LHCN-M2 (cell line): ENCODE measurements around the gene SYNGR4. TPM values are rescaled to one million over a fixed set of nuclear protein-coding genes. Genes with fewer than 3 reads are reported as not detected.
A peak's percentile ranks its signal among the peaks of the same experiment; 100 is the strongest.
"Not testable (repeated sequence)": the region's sequence is repeated elsewhere in the genome, so short reads cannot be mapped to it uniquely, and the experiment has no call there.

ENCODE experiments used
- DNase-seq: peaks from one replicate; pipeline ENCODE4 v3.0.0-alpha.2; 2012; ENCODE audit warnings: low read depth
- total RNA-seq: library from RNA; depleted of rRNA; stranded (reverse); fragments of >200 nt; gene quantifications from 2 replicates; pipeline ENCODE4 v1.2.3, GENCODE V29; 2014

Gene SYNGR4
- total RNA-seq, 1 experiment from 2014 or later = not detected

- no peak for DNase-seq
Observed at GRCh38 chr19:48371367-48371766, 7.2 kb downstream of the SYNGR4 start.

DNA sequence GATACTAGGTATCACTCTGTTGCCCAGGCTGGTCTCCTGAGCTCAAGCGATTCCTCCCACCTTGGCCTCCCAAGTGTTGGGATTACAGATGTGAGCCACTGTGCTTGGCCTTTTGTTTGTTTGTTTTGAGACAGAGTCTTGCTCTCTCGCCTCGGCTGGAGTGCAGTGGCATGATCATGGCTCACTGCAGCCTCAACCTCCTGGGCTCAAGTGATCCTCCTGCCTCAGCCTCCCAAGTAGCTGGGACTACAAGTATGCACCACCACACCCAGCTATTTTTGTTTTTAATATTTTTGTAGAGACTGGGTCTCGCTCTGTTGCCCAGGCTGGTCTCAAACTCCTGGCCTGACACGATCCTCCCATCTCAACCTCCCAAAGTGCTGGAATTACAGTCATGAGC, 7.6 kb downstream of the SYNGR4 start:
- DNase-seq = not testable (repeated sequence)

GRCh38 chr19:48372904-48373303, 8.7 kb downstream of the SYNGR4 start:
- DNase-seq = no peak

GRCh38 chr19:48373567-48373966, 9.4 kb downstream of the SYNGR4 start:
- DNase-seq = no peak

DNA sequence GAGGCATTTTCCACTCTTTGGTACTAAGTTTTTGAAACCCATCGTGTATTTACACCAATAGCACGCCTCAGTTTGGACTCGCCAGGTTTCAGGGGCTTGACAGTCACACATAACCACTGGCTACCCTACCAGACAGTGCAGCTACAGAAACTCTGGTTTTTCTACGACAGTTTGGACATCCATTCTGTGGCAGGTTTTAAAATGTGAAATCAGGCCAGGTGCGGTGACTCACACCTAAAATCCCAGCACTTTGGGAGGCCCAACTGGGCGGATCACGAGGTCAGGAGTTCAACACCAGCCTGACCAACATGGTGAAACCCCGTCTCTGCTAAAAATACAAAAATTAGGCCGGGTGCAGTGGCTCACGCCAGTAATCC, 14.0 kb downstream of the SYNGR4 start:
- DNase-seq = no peak

GRCh38 chr19:48379058-48379457, 14.9 kb downstream of the SYNGR4 start:
- DNase-seq = no peak

GRCh38 chr19:48381178-48381950, 17.2 kb downstream of the SYNGR4 start:
- no peak for DNase-seq

DNA sequence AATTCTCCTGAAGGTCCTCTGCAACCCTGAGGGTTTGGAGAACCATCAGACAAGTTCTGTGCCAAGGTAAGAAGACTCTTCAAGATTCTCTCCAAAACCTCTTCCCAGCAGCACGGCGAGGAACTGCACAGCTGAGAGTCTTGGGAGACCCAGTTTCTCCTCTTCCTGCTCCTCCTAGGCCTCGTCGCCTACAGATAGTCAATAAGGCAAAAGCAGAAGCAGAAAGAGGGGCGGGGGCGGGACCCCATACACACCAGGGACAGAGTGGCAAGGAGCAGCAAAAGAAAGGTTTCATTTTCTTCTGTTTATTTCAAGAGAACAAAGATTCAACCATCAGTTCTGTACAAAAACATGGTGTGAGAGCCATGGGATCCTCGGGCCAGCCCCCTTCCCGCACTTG, 18.1 kb downstream of the SYNGR4 start:
- no peak for DNase-seq

GRCh38 chr19:48385461-48386087, 21.4 kb downstream of the SYNGR4 start:
- DNase-seq = no peak

DNA sequence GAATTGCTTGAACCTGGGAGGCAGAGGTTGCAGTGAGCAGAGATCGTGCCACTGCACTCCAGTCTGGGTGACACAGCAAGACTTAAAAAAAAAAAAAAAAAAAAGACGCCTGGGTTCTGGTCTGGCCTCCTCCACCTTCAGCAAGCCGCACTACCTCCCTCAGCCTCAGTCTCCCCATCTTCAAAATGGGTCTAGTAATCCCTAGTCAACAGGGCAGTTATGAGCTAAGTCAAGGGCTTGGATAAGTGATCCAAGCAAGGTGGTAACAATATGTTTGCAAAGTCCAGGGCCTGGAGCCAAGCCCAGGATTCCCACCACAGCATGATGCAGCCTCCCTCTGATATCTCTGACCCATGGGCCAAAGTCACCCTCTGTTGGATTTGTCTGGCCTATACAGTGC, 22.8 kb downstream of the SYNGR4 start:
- DNase-seq = no peak

DNA sequence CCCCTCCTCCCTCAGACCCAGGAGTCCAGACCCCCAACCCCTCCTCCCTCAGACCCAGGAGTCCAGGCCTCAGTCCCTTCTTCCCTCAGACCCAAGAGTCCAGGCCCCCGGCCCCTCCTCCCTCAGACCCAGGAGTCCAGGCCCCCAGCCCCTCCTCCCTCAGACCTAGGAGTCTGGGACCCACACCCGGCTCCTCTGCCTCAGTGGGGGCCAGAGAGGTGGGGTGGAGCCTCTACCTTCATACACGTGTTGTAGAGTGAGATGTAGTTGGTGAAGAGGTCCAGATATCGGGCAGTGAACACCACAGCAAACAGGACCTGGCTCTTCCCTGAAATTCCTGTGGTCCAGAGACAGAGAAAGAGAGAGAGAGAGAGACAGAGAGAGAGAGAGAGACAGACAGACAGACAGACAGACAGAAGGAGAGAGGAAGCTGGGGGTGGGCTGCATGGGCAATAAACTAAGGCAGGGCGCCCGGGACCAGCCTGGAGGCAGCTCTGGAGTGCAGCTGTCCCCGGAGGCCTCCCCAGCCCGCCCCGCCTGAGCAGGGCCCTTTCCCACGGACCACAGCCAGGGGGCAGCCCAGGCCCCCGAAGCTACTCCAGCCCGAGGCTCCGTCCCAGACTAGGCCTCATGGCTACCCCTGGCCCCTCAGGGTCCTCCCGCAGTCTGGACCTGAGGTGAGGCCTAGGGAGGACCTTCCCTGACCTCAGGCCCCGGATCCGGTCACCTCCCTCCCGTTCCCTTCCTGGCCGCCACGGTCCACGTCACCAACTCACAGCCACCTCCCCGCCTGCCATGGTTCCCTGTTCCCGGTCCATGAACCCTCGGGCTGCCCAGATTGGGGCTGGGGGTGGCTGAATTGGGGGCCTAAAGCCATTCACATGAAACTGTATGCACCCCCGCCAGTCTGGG, 26.3 kb downstream of the SYNGR4 start:
- peak; percentile 57 for DNase-seq

DNA sequence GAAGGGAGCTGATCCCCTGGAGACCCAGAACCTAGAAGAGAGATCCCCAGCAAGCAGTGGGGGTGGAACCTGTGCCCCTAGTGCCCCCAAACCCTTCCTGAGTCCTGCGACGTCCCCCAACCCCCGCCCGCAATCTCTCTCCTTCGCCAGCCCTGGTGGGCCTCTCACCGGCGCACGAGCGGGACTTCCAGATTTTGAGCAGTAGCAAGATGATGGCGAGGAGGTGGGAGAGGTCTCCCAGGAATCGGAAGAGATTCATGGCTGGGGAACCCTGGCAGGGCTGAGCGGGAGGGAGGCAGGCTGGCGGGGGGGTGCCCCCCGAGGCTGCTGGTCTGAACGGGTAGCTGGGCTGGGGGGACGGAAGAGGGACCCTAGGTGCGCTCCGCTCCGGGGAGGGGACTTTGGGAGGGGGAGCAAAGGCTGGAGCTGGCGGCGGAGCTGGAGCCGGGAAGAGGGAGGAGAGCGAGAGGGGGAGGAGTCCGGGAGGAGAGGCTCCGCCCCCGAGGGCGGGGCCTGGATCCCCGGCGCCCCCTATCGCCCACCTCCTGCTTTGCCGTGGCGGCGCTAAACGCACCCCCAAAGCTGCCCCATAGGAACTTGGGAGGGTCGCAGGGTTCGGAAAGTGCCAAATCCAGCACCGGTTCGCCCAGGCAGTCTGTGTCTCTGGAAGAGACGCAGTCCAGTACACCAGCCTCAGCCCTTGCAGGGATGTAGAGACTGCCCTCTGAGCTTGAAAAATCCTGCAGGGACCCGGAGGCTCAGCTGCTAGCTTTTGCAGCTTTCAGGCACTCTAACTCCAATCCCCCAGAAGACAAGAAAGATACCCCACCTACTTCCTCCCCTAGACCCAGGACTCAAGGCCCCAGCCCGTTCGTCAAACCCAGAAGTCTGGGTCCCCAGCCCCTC, 27.2 kb downstream of the SYNGR4 start, which contains the start of gene KDELR1:
Gene KDELR1, minus strand, starts transcription at position 452 of the 906 bp plus-strand sequence. Its CDS starts 193 bp downstream, at position 259.
- DNase-seq = peak; percentile 50

DNA sequence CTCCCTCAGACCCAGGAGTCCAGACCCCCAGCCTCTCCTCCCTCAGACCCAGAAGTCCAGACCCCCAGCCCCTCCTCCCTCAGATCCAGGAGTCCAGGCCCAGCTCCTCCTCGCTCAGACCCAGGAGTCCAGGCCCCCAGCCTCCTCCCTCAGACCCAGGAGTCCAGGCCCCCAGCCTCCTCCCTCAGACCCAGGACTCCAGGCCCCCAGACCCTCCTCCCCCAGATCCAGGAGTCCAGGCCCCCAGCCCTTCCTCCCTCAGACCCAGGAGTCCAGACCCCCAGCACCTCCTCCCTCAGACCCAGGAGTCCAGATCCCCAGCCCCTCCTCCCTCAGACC, 27.8 kb downstream of the SYNGR4 start:
- DNase-seq = not testable (repeated sequence)

DNA sequence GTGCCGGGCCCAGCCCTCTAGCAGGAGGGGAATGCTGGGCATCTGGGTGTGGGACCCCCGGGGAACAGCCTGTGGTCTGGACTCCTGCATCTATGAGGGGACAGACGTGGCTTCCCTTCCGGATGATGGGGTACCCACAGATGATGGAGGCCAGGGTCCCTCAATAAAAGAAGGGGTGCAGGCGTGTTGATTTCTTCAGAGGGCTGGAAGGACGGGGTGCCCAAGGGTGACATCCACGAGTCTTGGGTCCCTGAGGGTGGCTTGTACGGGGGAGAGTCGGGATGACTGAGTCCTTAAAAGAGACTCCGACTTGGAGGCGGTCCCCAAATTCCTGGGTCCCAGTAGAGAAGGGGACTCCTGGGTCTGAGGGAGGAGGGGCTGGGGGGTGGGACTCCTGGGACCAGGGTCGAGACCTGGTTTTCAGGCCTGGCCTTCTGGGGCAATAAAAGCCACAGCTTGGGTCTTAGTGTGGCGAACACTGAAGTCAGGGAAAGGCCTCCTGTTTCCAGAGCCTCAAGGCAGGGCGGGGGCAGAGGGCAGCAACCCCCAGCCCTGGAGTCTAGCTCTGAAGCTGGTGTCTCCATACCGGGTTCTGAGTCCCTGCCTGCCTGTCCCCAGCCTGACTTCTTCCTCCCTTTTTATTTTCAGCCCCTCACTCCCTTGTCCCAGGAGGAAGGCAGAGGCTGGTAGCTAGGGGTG, 28.8 kb downstream of the SYNGR4 start:
- no peak for DNase-seq

DNA sequence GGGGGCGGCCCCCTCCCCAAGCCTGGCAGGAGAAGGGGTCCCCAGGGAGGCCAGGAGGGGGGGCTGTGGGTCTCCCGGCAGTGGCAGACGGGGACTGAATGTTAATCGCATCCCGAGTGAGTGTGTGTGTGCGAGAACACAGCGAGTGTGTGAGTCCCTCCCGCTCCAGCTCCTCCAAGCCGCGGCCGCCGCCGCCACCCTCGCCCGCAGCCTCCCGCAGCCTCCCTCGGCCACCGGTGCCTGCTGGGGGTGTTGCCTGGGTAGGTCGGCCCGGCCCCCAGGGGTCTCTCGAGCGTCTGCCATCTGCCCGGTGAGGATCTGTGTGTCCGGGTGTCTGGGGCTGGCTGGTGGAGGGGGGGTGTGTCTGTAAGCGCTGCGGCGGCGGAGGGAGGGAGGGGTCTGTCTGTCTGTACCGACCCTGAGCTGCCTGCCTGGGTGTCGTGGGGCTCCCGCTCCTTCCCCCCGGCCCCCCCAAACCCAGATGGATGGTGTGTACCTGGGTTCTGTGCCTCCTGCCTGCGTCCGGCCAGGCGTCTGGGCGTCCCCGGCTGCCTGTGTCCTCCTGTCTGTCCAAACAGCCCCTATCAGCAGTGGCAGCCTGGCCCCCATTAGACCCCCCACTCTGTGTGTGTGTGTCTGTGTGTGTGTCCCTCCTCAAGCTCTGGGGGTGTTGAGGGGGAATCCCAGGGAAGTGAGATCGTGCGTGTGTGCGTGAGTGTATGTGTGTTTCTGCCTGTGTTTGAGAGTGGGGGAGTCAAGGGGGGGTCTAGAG, 29.6 kb downstream of the SYNGR4 start, which contains the start of gene GRIN2D:
Gene GRIN2D, plus strand, starts transcription at position 110 of the 772 bp plus-strand sequence. CDS start 4,725 bp downstream, outside the sequence.
- DNase-seq = no peak

DNA sequence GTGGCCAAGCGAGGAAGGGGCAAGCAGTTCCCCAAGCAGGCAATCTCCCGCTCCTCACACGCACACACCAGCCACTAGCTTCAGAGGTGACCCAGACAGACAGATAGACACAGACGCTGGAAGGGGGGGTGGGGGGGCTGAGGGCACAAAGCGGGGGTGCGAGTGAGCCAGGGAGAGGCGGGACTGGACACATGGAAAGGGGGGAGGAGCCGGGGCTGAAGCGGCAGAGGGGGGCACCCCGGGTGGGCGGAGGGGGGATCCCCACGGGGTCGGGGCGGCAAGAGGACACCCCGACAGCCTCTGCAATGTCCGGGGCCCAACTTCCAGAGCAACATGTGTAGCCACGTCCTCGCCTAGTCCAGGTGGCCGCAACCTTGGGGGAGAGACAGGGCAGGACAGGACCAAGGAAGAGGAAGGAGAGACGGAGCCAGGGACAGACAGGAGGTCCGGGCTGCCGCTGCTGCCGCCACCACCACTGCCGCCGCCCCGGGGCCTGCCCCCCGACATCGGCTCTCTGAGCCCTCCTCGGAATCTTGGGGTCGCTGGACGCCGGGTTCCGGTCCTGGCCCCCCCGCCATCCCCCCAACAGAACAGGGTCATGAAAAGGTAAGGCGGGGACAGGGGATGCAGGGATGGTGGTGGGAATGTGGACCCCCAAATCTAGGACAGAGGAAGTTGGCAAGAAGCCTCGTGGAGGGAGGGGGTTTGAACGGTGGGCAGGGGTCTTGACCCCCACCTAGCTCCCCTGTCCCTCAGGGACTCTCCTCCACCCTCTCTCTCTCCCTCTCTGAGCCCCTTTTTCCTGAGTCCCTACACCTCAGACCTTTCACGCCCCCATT, 30.4 kb downstream of the SYNGR4 start:
- DNase-seq = no peak

DNA sequence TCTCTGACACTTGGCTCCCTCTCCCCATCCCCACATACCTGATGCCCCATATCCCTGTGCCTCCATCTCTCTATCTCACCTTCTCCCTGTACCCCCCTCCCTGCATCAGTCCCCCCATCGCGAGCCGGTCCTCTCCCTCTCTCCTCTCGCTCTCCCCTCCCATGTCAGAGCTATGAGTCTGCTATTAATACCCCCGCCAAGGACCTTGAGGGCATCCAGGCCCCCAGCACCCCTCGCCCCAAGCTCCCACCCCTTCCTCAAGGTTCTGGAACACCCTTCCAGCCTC, 30.9 kb downstream of the SYNGR4 start:
- no peak for DNase-seq

DNA sequence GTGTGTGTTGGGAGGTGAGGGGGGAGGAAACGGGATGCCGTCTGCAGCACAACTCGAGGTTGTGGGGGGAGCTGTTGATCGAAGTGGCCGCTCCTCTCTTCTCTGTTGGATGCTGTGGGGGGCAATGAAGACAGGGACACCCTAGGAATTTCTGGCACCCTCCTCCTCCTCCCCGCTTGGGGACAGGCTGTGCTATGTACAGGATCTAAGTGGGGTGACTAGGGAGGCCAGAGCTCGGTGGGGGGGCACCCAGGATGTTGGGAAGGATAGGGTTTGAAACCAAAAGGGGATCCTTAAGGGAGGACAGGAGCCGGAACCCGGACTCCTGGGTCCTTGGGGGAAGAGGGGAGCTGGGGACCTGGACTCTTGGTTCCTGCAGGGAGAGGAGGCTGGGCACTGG, 31.3 kb downstream of the SYNGR4 start:
- no peak for DNase-seq
